NCI-H748 (cell line): Measurements from ENCODE around the gene OR2F2.
A peak's percentile ranks its signal among the peaks of the same experiment; 100 is the strongest.

Source experiments
- DNase-seq: peaks from one replicate; lab custom pipeline; 2025; ENCODE audit not compliant: unreplicated experiment; lab: John Stamatoyannopoulos, UW

OR2F2 gene, protein sequence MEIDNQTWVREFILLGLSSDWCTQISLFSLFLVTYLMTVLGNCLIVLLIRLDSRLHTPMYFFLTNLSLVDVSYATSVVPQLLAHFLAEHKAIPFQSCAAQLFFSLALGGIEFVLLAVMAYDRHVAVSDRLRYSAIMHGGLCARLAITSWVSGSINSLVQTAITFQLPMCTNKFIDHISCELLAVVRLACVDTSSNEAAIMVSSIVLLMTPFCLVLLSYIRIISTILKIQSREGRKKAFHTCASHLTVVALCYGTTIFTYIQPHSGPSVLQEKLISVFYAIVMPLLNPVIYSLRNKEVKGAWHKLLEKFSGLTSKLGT

GRCh38 chr7:143934526-143935325, at the start of gene OR2F2:
Gene OR2F2, plus strand, starts transcription at chr7:143935233. Its CDS starts 0 bp downstream, at chr7:143935233.
- DNase-seq, result no peak

- no peak for DNase-seq
These were observed 49.1 kb upstream of the OR2F2 start for GRCh38 chr7:143885951-143886350.

DNA sequence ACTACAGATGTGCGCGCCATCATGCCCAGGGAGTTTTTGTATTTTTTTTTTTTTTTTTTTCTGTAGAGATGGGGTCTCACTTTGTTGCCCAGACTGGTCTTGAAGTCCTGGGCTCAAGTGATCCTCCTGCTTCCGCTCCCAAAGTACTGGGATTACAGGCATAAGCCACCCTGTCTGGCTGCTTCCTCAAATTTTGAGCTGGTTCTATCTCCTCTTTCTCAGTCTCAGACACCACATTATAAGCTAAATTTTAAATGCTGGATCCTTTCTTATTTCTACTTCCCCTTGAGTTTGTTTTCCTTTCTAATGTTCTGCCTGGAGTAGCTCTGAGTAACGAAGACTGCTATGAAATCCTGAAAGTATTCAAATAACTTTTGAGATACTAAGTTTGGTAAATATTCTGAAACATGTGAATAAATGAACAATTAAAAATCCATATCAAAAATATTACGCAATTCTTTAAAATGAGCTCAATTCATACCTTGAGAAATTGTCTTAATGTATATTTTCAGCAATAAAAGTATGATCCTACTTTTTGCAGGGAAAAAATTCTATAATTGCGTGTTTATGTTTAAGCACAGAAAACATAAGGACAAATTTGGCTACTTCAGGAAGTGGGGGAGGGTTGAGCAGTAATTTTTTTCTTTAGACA, 48.1 kb upstream of the OR2F2 start:
- no peak for DNase-seq

DNA sequence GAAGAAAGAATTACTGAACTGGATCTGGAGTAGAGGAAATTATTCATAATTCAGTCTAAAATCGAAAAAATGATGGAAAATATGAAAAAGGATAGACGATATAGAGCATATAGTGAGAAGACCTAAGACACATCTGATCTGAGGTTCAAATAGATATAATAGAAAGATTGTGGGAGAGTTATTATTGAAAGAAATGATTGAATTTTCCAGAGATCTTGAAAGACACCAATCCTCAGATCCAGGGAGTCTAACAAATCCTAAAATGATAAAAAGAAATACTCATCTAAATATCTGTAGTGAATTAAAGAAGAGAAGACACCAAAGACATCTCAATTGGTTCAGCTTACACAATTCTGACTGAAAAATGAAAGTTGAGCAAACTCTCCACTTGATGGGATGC, 46.0 kb upstream of the OR2F2 start:
- no peak for DNase-seq

GRCh38 chr7:143890558-143890957, 44.5 kb upstream of the OR2F2 start:
- DNase-seq, result no peak

DNA sequence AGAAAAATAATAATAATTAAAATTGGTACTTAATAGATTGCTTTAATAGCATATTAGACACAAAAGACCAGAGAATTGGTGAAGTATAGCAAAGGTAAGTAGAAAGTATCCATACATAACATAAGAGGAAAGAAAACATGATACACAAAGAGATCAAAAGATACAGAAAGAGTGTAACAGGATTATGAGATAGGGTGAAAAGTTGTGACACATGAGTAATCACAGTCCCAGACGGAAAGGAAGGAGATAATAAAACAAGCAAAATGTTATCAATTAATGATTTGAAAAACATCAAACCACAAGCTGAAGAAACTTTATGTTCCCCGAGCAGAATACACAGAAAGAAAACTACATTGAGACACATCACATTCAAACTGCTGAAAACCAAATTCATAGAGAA, 43.6 kb upstream of the OR2F2 start:
- DNase-seq, result no peak

- DNase-seq, result peak; percentile 72
These were observed 42.3 kb upstream of the OR2F2 start for GRCh38 chr7:143892527-143893300.

GRCh38 chr7:143896667-143897066, 38.4 kb upstream of the OR2F2 start:
- DNase-seq, result no peak

- no peak for DNase-seq
These were observed 36.2 kb upstream of the OR2F2 start for GRCh38 chr7:143898810-143899209.

DNA sequence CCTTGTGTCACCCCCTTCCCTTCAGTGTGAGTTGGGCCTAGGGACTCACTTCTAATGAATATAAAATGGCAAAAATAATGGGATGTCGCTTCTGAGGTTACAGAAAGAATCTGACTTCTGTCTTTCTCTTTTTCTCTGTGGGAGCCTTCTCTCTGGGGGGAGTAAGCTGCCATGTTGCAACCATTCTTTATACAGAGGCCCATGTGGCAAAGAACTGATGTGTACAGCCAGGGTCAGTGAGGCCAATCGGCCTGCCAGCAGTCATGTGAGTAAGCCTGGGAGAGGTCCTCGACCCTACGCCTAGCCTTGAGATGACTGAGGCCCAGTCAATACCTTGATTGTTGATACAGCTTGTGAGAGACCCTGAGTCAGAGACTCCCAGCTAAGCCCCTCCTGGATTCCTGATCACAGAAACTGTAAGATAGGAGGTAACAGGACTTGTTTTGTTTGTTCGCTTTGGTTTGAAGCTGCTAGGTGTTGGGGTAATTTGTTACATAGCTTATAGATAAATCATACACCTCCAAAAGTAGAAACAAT, 34.7 kb upstream of the OR2F2 start:
- DNase-seq, result no peak

DNA sequence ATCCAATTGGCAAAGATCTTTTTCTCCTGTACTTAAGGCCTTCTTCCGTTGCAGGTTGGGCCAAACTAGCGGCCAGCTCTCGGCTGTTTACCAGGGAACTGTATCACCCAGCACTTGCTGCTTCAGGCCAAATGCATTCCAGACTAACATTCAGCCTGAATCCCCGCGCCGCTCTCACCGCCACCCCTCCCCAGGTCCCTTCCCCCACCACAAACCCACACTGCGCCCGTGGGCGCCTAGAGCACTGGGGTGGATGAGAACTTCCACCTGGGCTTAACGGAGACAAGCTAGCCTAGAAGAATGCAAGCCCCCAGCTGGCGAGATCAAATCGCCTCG, 33.7 kb upstream of the OR2F2 start:
- DNase-seq, result no peak

- DNase-seq, result peak; percentile 94
These were observed 33.2 kb upstream of the OR2F2 start, which contains the start of gene TCAF1 for GRCh38 chr7:143901668-143902331. Gene TCAF1, minus strand, starts transcription at chr7:143902176. Its CDS starts 25,568 bp downstream, at chr7:143876608.

DNA sequence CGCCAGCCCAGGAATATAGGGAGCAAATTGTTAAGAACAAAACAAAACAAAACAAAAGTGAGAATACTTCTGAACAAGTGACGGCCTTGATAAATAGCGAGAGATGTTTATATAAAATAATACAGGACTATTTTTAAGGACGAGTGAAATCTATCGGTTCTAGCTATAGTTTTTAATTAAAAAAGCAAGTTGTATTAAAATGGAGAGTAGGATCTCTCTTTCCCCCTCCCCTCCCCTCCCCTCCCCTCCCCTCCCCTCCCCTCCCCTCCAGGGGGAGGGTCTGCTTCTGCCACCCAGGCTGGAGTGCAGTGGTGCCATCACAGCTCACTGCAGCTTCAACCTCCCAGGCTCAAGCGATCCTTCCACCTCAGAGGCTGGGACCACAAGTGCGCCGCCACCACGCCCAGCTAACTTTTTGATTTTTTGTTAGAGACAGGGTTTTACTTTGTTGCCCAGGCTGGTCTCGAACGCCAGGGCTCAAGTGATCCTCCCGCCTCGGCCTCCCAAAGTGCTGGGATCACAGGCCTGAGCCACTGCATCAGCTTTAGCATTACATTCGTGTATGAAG, 32.6 kb upstream of the OR2F2 start:
- peak; percentile 33 for DNase-seq

DNA sequence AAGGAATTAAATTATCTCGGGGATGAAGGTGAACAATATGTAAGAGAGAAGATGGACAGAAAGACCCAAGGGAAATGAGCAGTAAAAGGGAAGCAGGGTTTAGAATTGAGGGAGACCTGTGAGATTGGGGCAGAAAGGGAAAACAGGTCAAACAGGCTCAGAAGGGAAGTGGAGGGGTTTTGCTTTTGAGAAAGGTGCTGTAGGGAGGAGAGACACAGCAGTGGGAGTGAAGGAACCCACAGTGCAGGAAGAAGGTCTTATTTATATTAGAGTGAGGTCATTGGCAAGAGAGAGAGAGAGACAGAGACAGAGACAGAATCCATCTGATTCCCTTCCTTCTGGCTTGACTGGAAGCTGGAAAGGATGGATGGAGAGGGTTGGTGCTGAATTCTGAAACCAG, 29.5 kb upstream of the OR2F2 start:
- DNase-seq, result no peak

GRCh38 chr7:143906151-143906550, 28.9 kb upstream of the OR2F2 start:
- peak; percentile 8 for DNase-seq

DNA sequence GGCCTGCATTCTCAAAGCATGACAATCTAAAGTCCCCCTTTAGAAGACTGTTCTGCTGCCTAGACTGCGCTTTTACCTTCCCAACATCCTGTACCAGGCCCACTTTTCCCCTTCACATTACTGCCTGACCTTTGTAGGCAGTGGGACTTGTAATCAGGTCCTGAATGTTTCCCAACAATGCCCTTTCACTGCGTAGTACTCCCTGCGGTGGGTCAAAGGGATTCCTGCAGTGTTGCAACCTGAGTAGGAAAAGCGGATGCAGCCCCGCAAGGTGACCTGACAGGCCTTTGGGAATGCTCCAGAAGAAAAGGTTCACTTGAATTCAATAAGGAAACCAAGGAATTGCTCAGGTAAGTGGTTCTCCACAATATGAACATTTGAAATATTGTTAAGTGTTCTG, 28.1 kb upstream of the OR2F2 start:
- DNase-seq, result no peak

DNA sequence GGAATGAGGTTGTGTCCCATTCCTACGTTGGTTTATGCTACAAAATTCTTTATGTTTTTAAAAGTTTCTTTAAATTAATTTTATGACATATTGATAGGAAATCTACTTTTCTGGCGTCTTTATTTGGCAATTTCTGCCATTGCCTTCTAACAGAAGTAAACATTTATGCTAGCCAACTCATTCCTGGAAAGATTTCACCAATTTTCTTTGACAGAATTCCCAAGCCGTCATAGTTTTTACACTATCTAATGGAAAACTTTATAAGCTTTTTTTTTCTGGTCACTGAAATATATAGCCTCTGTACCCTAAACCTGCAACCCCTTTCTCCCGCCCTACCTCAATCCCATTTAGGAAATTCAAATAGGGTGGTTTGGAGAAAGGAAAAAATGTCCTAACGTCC, 26.9 kb upstream of the OR2F2 start:
- DNase-seq, result no peak

DNA sequence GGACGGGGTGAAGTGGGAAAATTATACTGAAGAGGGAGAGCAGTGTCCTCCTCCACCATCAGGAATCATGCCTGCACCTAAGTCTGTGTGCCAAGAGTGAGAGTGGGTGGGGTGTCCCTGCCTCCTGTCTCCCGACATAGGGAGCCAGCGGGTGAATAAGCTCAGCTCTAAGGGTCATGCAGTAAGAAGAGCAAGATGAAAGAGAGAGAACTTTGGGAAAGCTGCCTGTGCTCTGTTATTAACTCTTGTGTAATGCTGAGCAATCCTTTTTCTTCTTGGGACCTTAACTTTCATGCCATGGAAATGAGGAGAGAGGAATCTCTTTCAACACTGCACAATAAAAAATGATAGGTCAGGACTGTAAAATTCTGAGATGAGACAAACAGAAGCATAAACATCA, 25.2 kb upstream of the OR2F2 start:
- no peak for DNase-seq

DNA sequence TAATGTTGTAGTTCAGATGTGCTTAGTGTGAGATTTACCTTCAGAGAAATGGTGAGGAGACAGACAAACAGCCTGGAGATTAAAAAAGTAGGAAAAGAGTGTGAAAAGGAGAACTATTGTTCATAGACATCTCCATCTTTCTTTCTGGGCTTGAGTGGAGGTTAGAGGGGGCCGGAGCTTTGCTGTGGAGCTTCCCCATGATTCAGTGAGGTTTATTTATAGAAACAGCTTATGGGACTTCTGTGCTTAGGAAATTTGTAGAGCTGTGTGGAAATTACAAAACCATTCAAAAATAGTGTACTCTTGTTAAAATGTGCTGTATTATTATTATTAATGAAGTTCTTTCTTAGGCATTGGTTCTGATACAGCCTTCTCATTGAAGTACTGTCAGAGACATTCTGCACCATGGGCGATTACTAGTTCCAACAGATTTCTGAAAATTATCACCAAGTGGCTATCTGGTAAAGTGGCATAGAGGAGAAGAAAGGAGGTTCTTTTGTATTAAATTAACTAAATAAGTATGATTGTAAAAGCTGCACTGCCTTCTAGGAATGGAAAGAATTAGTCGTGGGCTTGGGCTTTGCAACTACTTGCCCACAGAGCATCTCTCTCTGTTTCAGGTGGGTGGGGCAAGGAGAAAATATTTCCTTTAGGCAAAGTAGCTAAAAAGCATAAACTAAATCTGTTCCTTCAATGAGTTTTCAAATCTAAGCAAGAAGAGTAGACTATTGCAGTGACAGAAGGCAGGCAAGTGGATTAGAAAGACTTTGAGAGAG, 24.4 kb upstream of the OR2F2 start:
- no peak for DNase-seq
